Measurements from ENCODE around the gene FOXN1. TPM values are rescaled to one million over a fixed set of nuclear protein-coding genes. Genes with fewer than 3 reads are reported as not detected.
"Not testable (repeated sequence)": the region's sequence is repeated elsewhere in the genome, so short reads cannot be mapped to it uniquely, and the experiment has no call there.

FOXN1 gene, protein sequence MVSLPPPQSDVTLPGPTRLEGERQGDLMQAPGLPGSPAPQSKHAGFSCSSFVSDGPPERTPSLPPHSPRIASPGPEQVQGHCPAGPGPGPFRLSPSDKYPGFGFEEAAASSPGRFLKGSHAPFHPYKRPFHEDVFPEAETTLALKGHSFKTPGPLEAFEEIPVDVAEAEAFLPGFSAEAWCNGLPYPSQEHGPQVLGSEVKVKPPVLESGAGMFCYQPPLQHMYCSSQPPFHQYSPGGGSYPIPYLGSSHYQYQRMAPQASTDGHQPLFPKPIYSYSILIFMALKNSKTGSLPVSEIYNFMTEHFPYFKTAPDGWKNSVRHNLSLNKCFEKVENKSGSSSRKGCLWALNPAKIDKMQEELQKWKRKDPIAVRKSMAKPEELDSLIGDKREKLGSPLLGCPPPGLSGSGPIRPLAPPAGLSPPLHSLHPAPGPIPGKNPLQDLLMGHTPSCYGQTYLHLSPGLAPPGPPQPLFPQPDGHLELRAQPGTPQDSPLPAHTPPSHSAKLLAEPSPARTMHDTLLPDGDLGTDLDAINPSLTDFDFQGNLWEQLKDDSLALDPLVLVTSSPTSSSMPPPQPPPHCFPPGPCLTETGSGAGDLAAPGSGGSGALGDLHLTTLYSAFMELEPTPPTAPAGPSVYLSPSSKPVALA
- 0.05 and 0.12 TPM in 2 replicates for polyA plus RNA-seq (2013)

DNA sequence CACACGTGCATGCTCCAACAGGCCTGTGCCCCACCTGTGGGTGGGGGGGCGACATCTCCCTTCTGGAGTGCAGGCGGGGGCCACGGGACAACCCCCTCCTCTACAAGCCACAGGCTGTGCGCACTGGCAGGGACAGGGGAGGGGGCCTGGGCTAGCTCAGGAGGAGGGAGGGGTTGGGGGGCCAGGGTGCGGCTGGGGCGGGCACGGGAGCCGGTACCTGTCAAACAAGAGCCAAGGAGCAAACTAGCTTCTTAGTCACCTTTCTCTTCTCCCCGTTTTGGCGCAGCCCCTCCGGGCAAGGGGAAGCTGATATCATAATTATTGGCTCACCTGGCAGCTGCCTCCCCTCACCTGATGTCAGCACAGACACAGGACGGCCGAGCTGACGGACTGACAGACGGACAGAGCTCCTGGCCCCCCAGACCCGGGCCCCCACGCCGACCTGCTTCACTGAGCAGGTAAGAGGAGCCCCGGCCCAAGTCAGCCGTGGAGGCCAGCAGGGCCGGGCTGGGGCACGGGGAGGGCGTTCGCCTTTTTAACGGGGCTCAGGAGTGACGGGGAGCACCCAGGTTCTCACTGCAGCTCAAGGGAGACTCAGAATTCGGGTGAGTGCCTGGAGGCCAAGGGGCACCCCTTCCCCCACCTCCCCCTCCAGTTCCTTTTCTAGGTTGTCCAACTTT lies at the start of gene FOXN1:
Gene FOXN1 (plus strand): TSS at position 363 of the 680 bp plus-strand sequence. CDS start 17,622 bp downstream, outside the sequence.
- Histone ChIP-seq H3K4me1 (ENCODE audit: control insufficient read depth in 1 of 2, insufficient read depth in 2 of 2, low read length in 2 of 2) (no peaks in the 10 kb centered on the region), H3K18ac (ENCODE audit: low read length) (no peak within 1 kb of the TSS), H2AFZ (ENCODE audit: insufficient read depth, low read length, poor library complexity) (no peak within 1 kb of the TSS), H2BK5ac (ENCODE audit: low read depth, low read length, poor library complexity) (no peak within 1 kb of the TSS), H3K9me3 (ENCODE audit: insufficient read depth, low read depth, low read length) (peaks cover 1% of the 10 kb centered on the region), H3K9ac (ENCODE audit: low read length) (no peak within 1 kb of the TSS), H4K8ac (ENCODE audit: low read depth, low read length) (no peak within 1 kb of the TSS), H3K4ac (ENCODE audit: low read depth, low read length) (no peak within 1 kb of the TSS), H2BK120ac (ENCODE audit: insufficient read depth, low read length, poor library complexity) (no peak within 1 kb of the TSS), H3K4me3 (ENCODE audit: low read depth, low read length) (no peak within 1 kb of the TSS), H4K12ac (ENCODE audit: low read depth, low read length) (no peak within 1 kb of the TSS), H3K79me2 (ENCODE audit: control insufficient read depth, insufficient read depth, low read length, poor library complexity) (no peaks in the 10 kb centered on the region), H3K27ac (ENCODE audit: low read depth, low read length) (no peak within 1 kb of the TSS), H2AK5ac (ENCODE audit: low read length) (no peak within 1 kb of the TSS), H3K27me3 (ENCODE audit: insufficient read depth, low read length) (no peaks in the 10 kb centered on the region), H3K4me2 (ENCODE audit: low read length) (no peak within 1 kb of the TSS), H3K36me3 (ENCODE audit: control insufficient read depth in 1 of 2, insufficient read depth in 2 of 2, low read length in 2 of 2) (no peaks in the 10 kb centered on the region), H3K14ac (ENCODE audit: low read length) (no peak within 1 kb of the TSS), H3K23ac (ENCODE audit: low read length) (no peak within 1 kb of the TSS), H2BK12ac (ENCODE audit: low read length) (no peak within 1 kb of the TSS), H4K91ac (ENCODE audit: low read depth, low read length) (no peak within 1 kb of the TSS), H3K79me1 (ENCODE audit: low read length) (no peaks in the 10 kb centered on the region)
- no CpG with 5 or more reads among the region's 28 CpGs for WGBS (ENCODE audit: extremely low coverage, insufficient coverage, insufficient read length)
- no peak for DNase-seq

DNA sequence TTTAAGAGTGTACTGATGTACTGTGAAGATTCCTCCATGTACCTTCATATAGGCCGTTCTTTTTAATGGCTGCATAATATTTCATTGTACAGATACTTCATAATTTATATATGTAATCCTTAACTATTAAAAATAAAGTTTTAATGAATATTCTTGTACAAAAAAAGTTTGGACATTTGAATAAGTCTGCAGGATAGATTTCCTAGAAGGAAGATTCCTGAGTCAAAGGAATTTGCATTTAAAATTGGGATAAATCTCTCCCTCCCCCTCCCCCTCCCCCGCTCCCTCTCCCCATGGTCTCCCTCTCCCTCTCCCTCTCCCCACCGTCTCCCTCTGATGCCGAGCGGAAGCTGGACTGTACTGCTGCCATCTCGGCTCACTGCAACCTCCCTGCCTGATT lies 48.3 kb upstream of the FOXN1 start:
- H3K4me1 ChIP-seq (ENCODE audit: control insufficient read depth in 1 of 2, insufficient read depth in 2 of 2, low read length in 2 of 2): no peaks in the 10 kb centered on the region
- no peak overlapping the region for H3K4me3 ChIP-seq (ENCODE audit: low read depth, low read length)
- H3K18ac ChIP-seq (ENCODE audit: low read length): no peak overlapping the region
- no peaks in the 10 kb centered on the region for H3K36me3 ChIP-seq (ENCODE audit: control insufficient read depth in 1 of 2, insufficient read depth in 2 of 2, low read length in 2 of 2)
- H3K79me2 ChIP-seq (ENCODE audit: control insufficient read depth, insufficient read depth, low read length, poor library complexity): no peaks in the 10 kb centered on the region
- no peak overlapping the region for H3K14ac ChIP-seq (ENCODE audit: low read length)
- H3K27me3 ChIP-seq (ENCODE audit: insufficient read depth, low read length): no peaks in the 10 kb centered on the region
- no peak overlapping the region for H2BK120ac ChIP-seq (ENCODE audit: insufficient read depth, low read length, poor library complexity)
- no peak overlapping the region for H3K4ac ChIP-seq (ENCODE audit: low read depth, low read length)
- no peak overlapping the region for H4K8ac ChIP-seq (ENCODE audit: low read depth, low read length)
- H3K4me2 ChIP-seq (ENCODE audit: low read length): no peak overlapping the region
- H4K12ac ChIP-seq (ENCODE audit: low read depth, low read length): no peak overlapping the region
- H3K23ac ChIP-seq (ENCODE audit: low read length): no peak overlapping the region
- no peak overlapping the region for H2BK5ac ChIP-seq (ENCODE audit: low read depth, low read length, poor library complexity)
- no peak overlapping the region for H2BK12ac ChIP-seq (ENCODE audit: low read length)
- no peak overlapping the region for H2AK5ac ChIP-seq (ENCODE audit: low read length)
- H3K79me1 ChIP-seq (ENCODE audit: low read length): no peaks in the 10 kb centered on the region
- no peak overlapping the region for H4K91ac ChIP-seq (ENCODE audit: low read depth, low read length)
- H3K9ac ChIP-seq (ENCODE audit: low read length): no peak overlapping the region
- no peak for DNase-seq
- H3K27ac ChIP-seq (ENCODE audit: low read depth, low read length): no peak overlapping the region
- WGBS (ENCODE audit: extremely low coverage, insufficient coverage, insufficient read length): no CpG with 5 or more reads among the region's 6 CpGs
- H2AFZ ChIP-seq (ENCODE audit: insufficient read depth, low read length, poor library complexity): no peak overlapping the region
- peaks cover 2% of the 10 kb centered on the region for H3K9me3 ChIP-seq (ENCODE audit: insufficient read depth, low read depth, low read length)

DNA sequence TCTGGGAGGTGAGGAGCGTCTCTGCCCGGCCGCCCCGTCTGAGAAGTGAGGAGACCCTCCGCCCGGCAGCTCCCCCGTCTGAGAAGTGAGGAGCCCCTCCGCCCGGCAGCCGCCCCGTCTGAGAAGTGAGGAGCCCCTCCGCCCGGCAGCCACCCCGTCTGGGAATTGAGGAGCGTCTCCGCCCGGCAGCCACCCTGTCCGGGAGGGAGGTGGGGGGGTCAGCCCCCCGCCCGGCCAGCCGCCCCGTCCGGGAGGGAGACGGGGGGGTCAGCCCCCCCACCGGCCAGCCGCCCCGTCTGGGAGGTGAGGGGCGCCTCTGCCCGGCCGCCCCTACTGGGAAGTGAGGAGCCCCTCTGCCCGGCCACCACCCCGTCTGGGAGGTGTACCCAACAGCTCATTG lies 47.3 kb upstream of the FOXN1 start:
- H3K4me2 ChIP-seq (ENCODE audit: low read length); H3K4me1 ChIP-seq (ENCODE audit: control insufficient read depth in 1 of 2, insufficient read depth in 2 of 2, low read length in 2 of 2); H2BK5ac ChIP-seq (ENCODE audit: low read depth, low read length, poor library complexity); H3K23ac ChIP-seq (ENCODE audit: low read length); H3K36me3 ChIP-seq (ENCODE audit: control insufficient read depth in 1 of 2, insufficient read depth in 2 of 2, low read length in 2 of 2); H2BK120ac ChIP-seq (ENCODE audit: insufficient read depth, low read length, poor library complexity); H3K4me3 ChIP-seq (ENCODE audit: low read depth, low read length); H3K9me3 ChIP-seq (ENCODE audit: insufficient read depth, low read depth, low read length); H4K12ac ChIP-seq (ENCODE audit: low read depth, low read length); H4K8ac ChIP-seq (ENCODE audit: low read depth, low read length); H3K18ac ChIP-seq (ENCODE audit: low read length); H3K9ac ChIP-seq (ENCODE audit: low read length); H3K27ac ChIP-seq (ENCODE audit: low read depth, low read length); H3K79me1 ChIP-seq (ENCODE audit: low read length); H3K14ac ChIP-seq (ENCODE audit: low read length); H2AFZ ChIP-seq (ENCODE audit: insufficient read depth, low read length, poor library complexity); DNase-seq; H3K27me3 ChIP-seq (ENCODE audit: insufficient read depth, low read length); H3K79me2 ChIP-seq (ENCODE audit: control insufficient read depth, insufficient read depth, low read length, poor library complexity); H4K91ac ChIP-seq (ENCODE audit: low read depth, low read length); H2AK5ac ChIP-seq (ENCODE audit: low read length); H3K4ac ChIP-seq (ENCODE audit: low read depth, low read length); H2BK12ac ChIP-seq (ENCODE audit: low read length): not testable (repeated sequence)
- no CpG with 5 or more reads among the region's 32 CpGs for WGBS (ENCODE audit: extremely low coverage, insufficient coverage, insufficient read length)

DNA sequence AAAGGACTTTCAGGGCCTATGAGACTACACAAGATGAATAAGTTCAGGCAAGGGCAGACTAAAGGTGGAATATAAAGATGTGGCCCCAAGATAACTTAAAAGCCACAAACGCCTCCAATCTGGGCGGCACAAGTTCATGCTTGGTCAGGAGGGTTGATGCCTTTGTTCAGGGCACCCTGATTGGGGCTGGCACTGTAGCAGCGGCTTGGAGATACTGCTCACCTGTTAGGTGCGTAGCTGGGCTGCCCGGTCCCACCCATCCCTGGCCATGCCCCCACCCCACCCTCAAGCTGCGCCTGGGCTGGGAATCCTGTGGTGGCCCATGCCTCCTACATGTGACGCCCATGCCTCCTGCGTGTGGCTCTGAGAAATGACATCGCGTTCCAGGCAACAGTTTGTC lies 45.2 kb upstream of the FOXN1 start:
- no peak overlapping the region for H3K23ac ChIP-seq (ENCODE audit: low read length)
- no peak overlapping the region for H2AFZ ChIP-seq (ENCODE audit: insufficient read depth, low read length, poor library complexity)
- no peak overlapping the region for H4K12ac ChIP-seq (ENCODE audit: low read depth, low read length)
- no peak overlapping the region for H4K91ac ChIP-seq (ENCODE audit: low read depth, low read length)
- H2BK120ac ChIP-seq (ENCODE audit: insufficient read depth, low read length, poor library complexity): no peak overlapping the region
- no peaks in the 10 kb centered on the region for H3K27me3 ChIP-seq (ENCODE audit: insufficient read depth, low read length)
- peaks cover 2% of the 10 kb centered on the region for H3K9me3 ChIP-seq (ENCODE audit: insufficient read depth, low read depth, low read length)
- H3K4me1 ChIP-seq (ENCODE audit: control insufficient read depth in 1 of 2, insufficient read depth in 2 of 2, low read length in 2 of 2): no peaks in the 10 kb centered on the region
- H3K4me3 ChIP-seq (ENCODE audit: low read depth, low read length): no peak overlapping the region
- no peak overlapping the region for H3K4me2 ChIP-seq (ENCODE audit: low read length)
- H3K18ac ChIP-seq (ENCODE audit: low read length): no peak overlapping the region
- no peak overlapping the region for H3K27ac ChIP-seq (ENCODE audit: low read depth, low read length)
- H3K36me3 ChIP-seq (ENCODE audit: control insufficient read depth in 1 of 2, insufficient read depth in 2 of 2, low read length in 2 of 2): no peaks in the 10 kb centered on the region
- H3K14ac ChIP-seq (ENCODE audit: low read length): no peak overlapping the region
- H2AK5ac ChIP-seq (ENCODE audit: low read length): no peak overlapping the region
- H3K4ac ChIP-seq (ENCODE audit: low read depth, low read length): no peak overlapping the region
- no peak overlapping the region for H2BK5ac ChIP-seq (ENCODE audit: low read depth, low read length, poor library complexity)
- no CpG with 5 or more reads among the region's 10 CpGs for WGBS (ENCODE audit: extremely low coverage, insufficient coverage, insufficient read length)
- no peak overlapping the region for H2BK12ac ChIP-seq (ENCODE audit: low read length)
- no peaks in the 10 kb centered on the region for H3K79me1 ChIP-seq (ENCODE audit: low read length)
- H4K8ac ChIP-seq (ENCODE audit: low read depth, low read length): no peak overlapping the region
- H3K79me2 ChIP-seq (ENCODE audit: control insufficient read depth, insufficient read depth, low read length, poor library complexity): no peaks in the 10 kb centered on the region
- no peak overlapping the region for H3K9ac ChIP-seq (ENCODE audit: low read length)
- DNase-seq: no peak

Data from trophoblast cell (in vitro differentiated cells and primary cell).